Astrocyte (in vitro differentiated cells and primary cell): Measurements from ENCODE around the gene PRAMEF2. TPM values are rescaled to one million over a fixed set of nuclear protein-coding genes. Genes with fewer than 3 reads are reported as not detected.
"Not testable (repeated sequence)": the region's sequence is repeated elsewhere in the genome, so short reads cannot be mapped to it uniquely, and the experiment has no call there.

Experiments used
- DNase-seq: peaks from one replicate; pipeline ENCODE4 v3.0.0-alpha.2; 2010; ENCODE audit warnings: low read depth
- FAIRE-seq: peaks from 2 replicates; lab custom pipeline; 2011; peaks lifted over from hg19 to GRCh38; lab: Jason Lieb, UNC
- H2AFZ ChIP-seq: 2 replicates; pipeline ENCODE4 v1.6.0; 2012; ENCODE audit warnings: low read depth, low read length, inconsistent platforms
- H3K27ac ChIP-seq: 2 replicates; pipeline ENCODE4 v1.5.1; 2011; ENCODE audit warnings: low read depth, low read length, inconsistent platforms
- H3K27me3 ChIP-seq: 2 replicates; pipeline ENCODE4 v1.6.0; 2011; ENCODE audit warnings: low read length, inconsistent platforms; ENCODE audit not compliant: insufficient read depth
- H3K36me3 ChIP-seq: 2 replicates; pipeline ENCODE4 v1.5.1; 2011; ENCODE audit warnings: low read length, inconsistent platforms; ENCODE audit not compliant: insufficient read depth
- H3K4me1 ChIP-seq: 2 replicates; pipeline ENCODE4 v1.5.1; 2011; ENCODE audit warnings: low read length, inconsistent platforms; ENCODE audit not compliant: insufficient read depth
- H3K4me2 ChIP-seq: 2 replicates; pipeline ENCODE4 v1.6.0; 2012; ENCODE audit warnings: low read length, inconsistent platforms
- H3K4me3 ChIP-seq: 2 replicates; pipeline ENCODE4 v1.5.1; 2011; ENCODE audit warnings: low read depth, mild to moderate bottlenecking, low read length, inconsistent platforms; ENCODE audit not compliant: insufficient read depth
- H3K79me2 ChIP-seq: 2 replicates; pipeline ENCODE4 v1.6.0; 2012; ENCODE audit warnings: mild to moderate bottlenecking, low read length, inconsistent platforms; ENCODE audit not compliant: insufficient read depth
- H3K9ac ChIP-seq: 2 replicates; pipeline ENCODE4 v1.6.0; 2012; ENCODE audit warnings: mild to moderate bottlenecking, low read length, inconsistent platforms
- H3K9me3 ChIP-seq: 2 replicates; pipeline ENCODE4 v1.5.1; 2012; ENCODE audit warnings: low read depth, mild to moderate bottlenecking, low read length, inconsistent platforms; ENCODE audit not compliant: insufficient read depth
- H4K20me1 ChIP-seq: 2 replicates; pipeline ENCODE4 v1.6.0; 2012; ENCODE audit warnings: low read length, inconsistent platforms; ENCODE audit not compliant: insufficient read depth
- H3K27ac Mint-ChIP-seq: one replicate; pipeline ENCODE4 v1.8.0; 2021; ENCODE audit warnings: mild to moderate bottlenecking, mixed read lengths; ENCODE audit not compliant: unreplicated experiment
- H3K27me3 Mint-ChIP-seq: one replicate; pipeline ENCODE4 v1.8.0; 2021; ENCODE audit warnings: low read depth, mixed read lengths; ENCODE audit not compliant: unreplicated experiment
- H3K36me3 Mint-ChIP-seq: one replicate; pipeline ENCODE4 v1.8.0; 2021; ENCODE audit warnings: low read depth, mixed read lengths; ENCODE audit not compliant: unreplicated experiment
- H3K4me1 Mint-ChIP-seq: one replicate; pipeline ENCODE4 v1.8.0; 2021; ENCODE audit warnings: low read depth, mixed read lengths; ENCODE audit not compliant: unreplicated experiment
- H3K4me3 Mint-ChIP-seq: one replicate; pipeline ENCODE4 v1.8.0; 2021; ENCODE audit warnings: mild to moderate bottlenecking, moderate library complexity, mixed read lengths; ENCODE audit not compliant: unreplicated experiment
- H3K9me3 Mint-ChIP-seq: one replicate; pipeline ENCODE4 v1.8.0; 2021; ENCODE audit warnings: mild to moderate bottlenecking, mixed read lengths; ENCODE audit not compliant: unreplicated experiment
- CTCF ChIP-seq: IDR thresholded peaks from 2 replicates; pipeline ENCODE4 v1.5.1; 2011; ENCODE audit warnings: low read depth, mild to moderate bottlenecking, inconsistent platforms, low read length, moderate library complexity; ENCODE audit not compliant: insufficient read depth
- total RNA-seq: library from RNA; stranded (reverse); gene quantifications from 2 replicates; pipeline ENCODE4 v1.2.1, GENCODE V29; 2021

PRAMEF2 gene
- total RNA-seq, 1 donor from 2014 or later, result not detected

- Histone ChIP-seq H3K4me2 (no peak overlapping the region), H3K27ac (no peak overlapping the region), H2AFZ (no peak overlapping the region), H4K20me1 (no peaks in the 10 kb centered on the region), H3K79me2 (no peaks in the 10 kb centered on the region), H3K27me3 (no peaks in the 10 kb centered on the region), H3K4me3 (no peak overlapping the region), H3K4me1 (no peaks in the 10 kb centered on the region), H3K36me3 (no peaks in the 10 kb centered on the region), H3K9ac (no peak overlapping the region), H3K9me3 (peaks cover 3% of the 10 kb centered on the region)
- Mint-ChIP-seq H3K4me1 (no peaks in the 10 kb centered on the region), H3K9me3 (peaks cover 1% of the 10 kb centered on the region), H3K4me3 (no peak overlapping the region), H3K27me3 (no peaks in the 10 kb centered on the region), H3K27ac (no peak overlapping the region), H3K36me3 (no peaks in the 10 kb centered on the region)
- DNase-seq, result no peak
- no peak for FAIRE-seq
- TF ChIP-seq CTCF, result no peak
These were observed 5.1 kb upstream of the PRAMEF2 start for GRCh38 chr1:12851779-12852178.

GRCh38 chr1:12863131-12863880, 6.4 kb downstream of the PRAMEF2 start:
- not testable (repeated sequence) for H3K79me2 ChIP-seq, H3K27ac ChIP-seq, H3K27me3 ChIP-seq, H3K9ac ChIP-seq, H3K27me3 Mint-ChIP-seq, H3K4me3 ChIP-seq, H3K9me3 ChIP-seq, H4K20me1 ChIP-seq, H3K9me3 Mint-ChIP-seq, DNase-seq, H3K4me1 ChIP-seq, H3K27ac Mint-ChIP-seq, H3K4me1 Mint-ChIP-seq, H3K36me3 ChIP-seq, H3K36me3 Mint-ChIP-seq, H2AFZ ChIP-seq, H3K4me3 Mint-ChIP-seq, FAIRE-seq, H3K4me2 ChIP-seq

DNA sequence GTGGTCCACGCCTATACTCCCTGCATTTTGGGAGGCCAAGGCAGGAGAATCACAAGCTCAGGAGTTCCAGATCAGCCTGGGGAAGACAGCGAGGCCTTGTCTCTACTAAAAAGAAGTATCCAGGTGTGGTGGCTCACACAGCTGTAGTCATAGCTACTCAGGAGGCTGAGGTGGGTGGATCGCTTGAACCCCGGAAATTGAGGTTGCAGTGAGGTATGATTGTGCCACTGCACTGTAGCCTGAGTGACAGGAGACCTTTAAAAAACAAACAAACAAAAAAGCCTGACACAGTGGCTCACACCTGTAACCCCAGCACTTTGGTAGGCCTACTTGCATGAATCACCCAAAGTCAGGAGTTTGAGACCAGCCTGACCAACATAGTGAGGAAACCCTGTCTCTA, 21.6 kb downstream of the PRAMEF2 start:
- FAIRE-seq, H3K36me3 Mint-ChIP-seq: not testable (repeated sequence)

GRCh38 chr1:12886101-12886500, 29.2 kb downstream of the PRAMEF2 start, which contains the start of gene PRAMEF4:
Gene PRAMEF4 (minus strand): TSS chr1:12886201. CDS start chr1:12883394, 2,807 bp downstream.
- not testable (repeated sequence) for H3K36me3 ChIP-seq, H3K9ac ChIP-seq, H4K20me1 ChIP-seq, FAIRE-seq, H3K27me3 Mint-ChIP-seq, H3K4me3 ChIP-seq, H3K4me1 Mint-ChIP-seq, H3K27ac Mint-ChIP-seq, H3K36me3 Mint-ChIP-seq, H3K9me3 ChIP-seq, H3K9me3 Mint-ChIP-seq, H3K4me1 ChIP-seq, H2AFZ ChIP-seq, H3K27me3 ChIP-seq, H3K4me3 Mint-ChIP-seq, DNase-seq, H3K79me2 ChIP-seq, H3K27ac ChIP-seq, H3K4me2 ChIP-seq

More for the DNA sequence above, 21.6 kb downstream of the PRAMEF2 start:
- not testable (repeated sequence) for H3K9me3 ChIP-seq, H2AFZ ChIP-seq, H3K4me2 ChIP-seq, H3K4me1 Mint-ChIP-seq, H3K9me3 Mint-ChIP-seq, H3K79me2 ChIP-seq, H4K20me1 ChIP-seq, H3K4me3 ChIP-seq, H3K9ac ChIP-seq, H3K36me3 ChIP-seq, H3K27ac Mint-ChIP-seq, H3K27me3 ChIP-seq, H3K4me1 ChIP-seq, DNase-seq, H3K27ac ChIP-seq, H3K4me3 Mint-ChIP-seq, H3K27me3 Mint-ChIP-seq

GRCh38 chr1:12898170-12898569, 41.3 kb downstream of the PRAMEF2 start, which contains the start of gene PRAMEF10:
Gene PRAMEF10 (minus strand): TSS chr1:12898270. CDS start chr1:12895847, 2,423 bp downstream.
- H2AFZ ChIP-seq, H3K4me3 ChIP-seq, H3K9me3 Mint-ChIP-seq, H3K4me3 Mint-ChIP-seq, H3K4me1 ChIP-seq, H3K27me3 ChIP-seq, H3K27me3 Mint-ChIP-seq, H3K4me1 Mint-ChIP-seq, H3K36me3 Mint-ChIP-seq, H3K9me3 ChIP-seq, H3K27ac Mint-ChIP-seq, H3K79me2 ChIP-seq, H4K20me1 ChIP-seq, H3K27ac ChIP-seq, H3K4me2 ChIP-seq, DNase-seq, H3K9ac ChIP-seq, FAIRE-seq, H3K36me3 ChIP-seq: not testable (repeated sequence)
